Measurements from ENCODE around the gene NBAS. TPM values are rescaled to one million over a fixed set of nuclear protein-coding genes. Genes with fewer than 3 reads are reported as not detected.

NBAS gene
- total RNA-seq, 1 experiment from 2014 or later: 32.5 TPM

DNA sequence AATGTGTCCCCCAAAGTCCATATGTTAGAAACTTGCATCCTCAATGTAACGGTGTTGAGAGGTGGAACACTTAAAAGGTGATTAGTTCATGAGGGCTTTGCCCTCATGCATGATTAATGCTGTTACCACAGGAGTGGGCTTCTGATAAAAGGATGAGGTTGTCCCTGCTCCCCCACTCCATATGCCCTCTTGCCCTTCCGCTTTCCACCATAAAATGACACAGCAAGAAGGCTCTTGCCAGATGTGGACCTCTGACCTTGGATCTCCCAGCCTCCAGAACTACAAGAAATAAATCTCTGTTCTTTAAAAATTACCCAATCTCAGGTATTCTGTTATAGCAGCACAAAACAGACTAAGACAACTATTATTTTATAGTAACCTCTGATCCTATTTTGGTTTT lies 412.1 kb downstream of the NBAS start:
- no peak overlapping the region for H2BK12ac ChIP-seq (ENCODE audit: insufficient read length, low read depth, low read length)
- no peaks in the 10 kb centered on the region for H3K36me3 Mint-ChIP-seq (ENCODE audit: insufficient read depth in 1 of 3, low read depth in 3 of 3)

More for the DNA sequence above, 412.1 kb downstream of the NBAS start:
- H4K91ac ChIP-seq (ENCODE audit: insufficient read length, low read depth, low read length): no peak overlapping the region
- no peaks in the 10 kb centered on the region for H3K9me3 ChIP-seq (ENCODE audit: control insufficient read depth, low read depth, low read length)
- no peak overlapping the region for H3K14ac ChIP-seq (ENCODE audit: insufficient read depth, low read length)
- no peaks in the 10 kb centered on the region for H3K23me2 ChIP-seq (ENCODE audit: insufficient read length, low read depth, low read length, poor library complexity, severe bottlenecking)
- H3K4ac ChIP-seq (ENCODE audit: low read depth, low read length): no peak overlapping the region
- Mint-ChIP-seq H3K4me1 (no peaks in the 10 kb centered on the region), H3K4me3 (no peak overlapping the region), H3K9me3 (no peaks in the 10 kb centered on the region), H3K27me3 (ENCODE audit: low read depth) (no peaks in the 10 kb centered on the region), H3K27ac (no peak overlapping the region)
- H3K27ac ChIP-seq (ENCODE audit: insufficient read length, low read depth, low read length): no peak overlapping the region
- no peak overlapping the region for H3K56ac ChIP-seq (ENCODE audit: insufficient read length, low read depth, low read length)
- no peaks in the 10 kb centered on the region for H3K79me2 ChIP-seq (ENCODE audit: insufficient read depth, low read length)
- H3K27me3 ChIP-seq (ENCODE audit: insufficient read depth, low read length): no peaks in the 10 kb centered on the region
- no peaks in the 10 kb centered on the region for H3K4me1 ChIP-seq (ENCODE audit: insufficient read depth, low read length)
- H3K18ac ChIP-seq (ENCODE audit: insufficient read length, low read depth, low read length): no peak overlapping the region
- H3K9ac ChIP-seq (ENCODE audit: extremely low read depth, insufficient read length, low read length): no peak overlapping the region
- H4K20me1 ChIP-seq (ENCODE audit: control insufficient read depth, insufficient read depth, insufficient read length): no peaks in the 10 kb centered on the region
- H3K79me1 ChIP-seq (ENCODE audit: insufficient read depth, low read depth, low read length, poor library complexity, severe bottlenecking): no peaks in the 10 kb centered on the region
- H2AFZ ChIP-seq (ENCODE audit: low read length): no peak overlapping the region
- no peak overlapping the region for H3K4me2 ChIP-seq (ENCODE audit: insufficient read depth, insufficient read length, low read length)
- no peak overlapping the region for H3T11ph ChIP-seq (ENCODE audit: low read length)
- H3K23ac ChIP-seq (ENCODE audit: insufficient read length, low read depth, low read length): no peak overlapping the region
- no peak overlapping the region for H2BK120ac ChIP-seq (ENCODE audit: low read depth, low read length, poor library complexity, severe bottlenecking)
- no peak for DNase-seq
- H2AK5ac ChIP-seq (ENCODE audit: insufficient read length, low read length): no peak overlapping the region
- H4K8ac ChIP-seq (replicated peaks; ENCODE audit: insufficient read length, low read depth, low read length): no peak overlapping the region
- no peak overlapping the region for H2BK5ac ChIP-seq (ENCODE audit: insufficient read length, low read length)
- TF ChIP-seq, protein P1, sequence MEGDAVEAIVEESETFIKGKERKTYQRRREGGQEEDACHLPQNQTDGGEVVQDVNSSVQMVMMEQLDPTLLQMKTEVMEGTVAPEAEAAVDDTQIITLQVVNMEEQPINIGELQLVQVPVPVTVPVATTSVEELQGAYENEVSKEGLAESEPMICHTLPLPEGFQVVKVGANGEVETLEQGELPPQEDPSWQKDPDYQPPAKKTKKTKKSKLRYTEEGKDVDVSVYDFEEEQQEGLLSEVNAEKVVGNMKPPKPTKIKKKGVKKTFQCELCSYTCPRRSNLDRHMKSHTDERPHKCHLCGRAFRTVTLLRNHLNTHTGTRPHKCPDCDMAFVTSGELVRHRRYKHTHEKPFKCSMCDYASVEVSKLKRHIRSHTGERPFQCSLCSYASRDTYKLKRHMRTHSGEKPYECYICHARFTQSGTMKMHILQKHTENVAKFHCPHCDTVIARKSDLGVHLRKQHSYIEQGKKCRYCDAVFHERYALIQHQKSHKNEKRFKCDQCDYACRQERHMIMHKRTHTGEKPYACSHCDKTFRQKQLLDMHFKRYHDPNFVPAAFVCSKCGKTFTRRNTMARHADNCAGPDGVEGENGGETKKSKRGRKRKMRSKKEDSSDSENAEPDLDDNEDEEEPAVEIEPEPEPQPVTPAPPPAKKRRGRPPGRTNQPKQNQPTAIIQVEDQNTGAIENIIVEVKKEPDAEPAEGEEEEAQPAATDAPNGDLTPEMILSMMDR (conservative IDR thresholded peaks at IDR 0.05): no peak
- H4K5ac ChIP-seq (ENCODE audit: insufficient read length, low read depth, low read length): no peak overlapping the region
- H2BK15ac ChIP-seq (ENCODE audit: low read depth, low read length): no peak overlapping the region
- WGBS (ENCODE audit: extremely low coverage, insufficient read length, low lambda C conversion rate): no CpG with 5 or more reads among the region's 2 CpGs
- H2BK20ac ChIP-seq (ENCODE audit: low read depth, low read length, poor library complexity, severe bottlenecking): no peak overlapping the region
